IMR-90 (cell line): Measurements from ENCODE around the gene DAB1. TPM values are rescaled to one million over a fixed set of nuclear protein-coding genes. Genes with fewer than 3 reads are reported as not detected.

Source experiments
- ATAC-seq: fragments of 200-7000 bp; cut with Tn5 transposase; 2 replicates; pipeline ENCODE4 v1.9.1; 2020; ENCODE audit warnings: low read depth, mild to moderate bottlenecking, moderate library complexity
- BruUV-seq: library from RNA; stranded (reverse); fragments of 400-500 nt; replicated peaks from 2 replicates; lab custom pipeline; 2021; lab: Mats Ljungman, UMichigan
- CTCF ChIA-PET: fragments of 300-600 bp; formaldehyde crosslinking; extraction: SDS; loops from one replicate; lab custom pipeline; 2021; ENCODE audit warnings: antibody characterized with exemption; lab: Yijun Ruan, JAX
- POLR2A ChIA-PET: fragments of 300-600 bp; sonication (Branson Sonifier 250); formaldehyde crosslinking; loops from one replicate; lab custom pipeline; 2022; ENCODE audit warnings: antibody characterized with exemption; ENCODE audit not compliant: unreplicated experiment; lab: Charles Lee
- DNase-seq: peaks from one replicate; pipeline ENCODE4 v3.0.0; 2013
- H2AFZ ChIP-seq: replicated peaks from 2 replicates; pipeline ENCODE3; 2013; ENCODE audit warnings: low read length, mild to moderate bottlenecking; ENCODE audit not compliant: poor library complexity
- H2AK5ac ChIP-seq: 2 replicates; pipeline ENCODE4 v1.6.1; 2013; ENCODE audit warnings: low read depth, low read length, inconsistent platforms
- H2AK9ac ChIP-seq: replicated peaks from 2 replicates; pipeline ENCODE3; 2013; ENCODE audit warnings: mild to moderate bottlenecking, low read depth, low read length, moderate library complexity; ENCODE audit not compliant: poor library complexity
- H2BK120ac ChIP-seq: 2 replicates; pipeline ENCODE4 v1.6.1; 2013; ENCODE audit warnings: low read depth, low read length, inconsistent platforms
- H2BK15ac ChIP-seq: 3 replicates; pipeline ENCODE4 v1.6.1; 2013; ENCODE audit warnings: low read depth, low read length, inconsistent platforms
- H2BK20ac ChIP-seq: 2 replicates; pipeline ENCODE4 v1.6.1; 2013; ENCODE audit warnings: low read depth, mild to moderate bottlenecking, inconsistent platforms, low read length, moderate library complexity
- H2BK5ac ChIP-seq: 2 replicates; pipeline ENCODE4 v1.6.1; 2013; ENCODE audit warnings: mild to moderate bottlenecking, low read depth, low read length, inconsistent platforms; ENCODE audit not compliant: poor library complexity, severe bottlenecking
- H3K14ac ChIP-seq: replicated peaks from 2 replicates; pipeline ENCODE4 v1.6.1; 2013; ENCODE audit warnings: low read depth, low read length, inconsistent platforms
- H3K18ac ChIP-seq: 2 replicates; pipeline ENCODE4 v1.6.1; 2013; ENCODE audit warnings: low read depth, low read length, control low read depth
- H3K23ac ChIP-seq: 2 replicates; pipeline ENCODE4 v1.6.1; 2013; ENCODE audit warnings: low read depth, low read length, inconsistent platforms
- H3K27ac ChIP-seq: 2 replicates; pipeline ENCODE4 v1.5.1; 2013; ENCODE audit warnings: mild to moderate bottlenecking, control low read depth, low read length; ENCODE audit not compliant: insufficient read depth
- H3K27me3 ChIP-seq: 2 replicates; pipeline ENCODE4 v1.6.1; 2013; ENCODE audit warnings: low read length; ENCODE audit not compliant: control insufficient read depth, insufficient read depth
- H3K36me3 ChIP-seq: 2 replicates; pipeline ENCODE4 v1.6.1; 2013; ENCODE audit warnings: low read length, mixed read lengths; ENCODE audit not compliant: control insufficient read depth, insufficient read depth
- H3K4ac ChIP-seq: 2 replicates; pipeline ENCODE4 v1.6.1; 2013; ENCODE audit warnings: low read depth, low read length, inconsistent platforms
- H3K4me1 ChIP-seq: 2 replicates; pipeline ENCODE4 v1.6.1; 2013; ENCODE audit warnings: low read length, mixed read lengths; ENCODE audit not compliant: control insufficient read depth, insufficient read depth
- H3K4me2 ChIP-seq: 2 replicates; pipeline ENCODE4 v1.6.1; 2013; ENCODE audit warnings: low read depth, mild to moderate bottlenecking, control low read depth, low read length, moderate library complexity
- H3K4me3 ChIP-seq: 2 replicates; pipeline ENCODE4 v1.5.1; 2013; ENCODE audit warnings: low read depth, mild to moderate bottlenecking, control low read depth, low read length, moderate library complexity; ENCODE audit not compliant: insufficient read depth
- H3K56ac ChIP-seq: 2 replicates; pipeline ENCODE4 v1.6.1; 2013; ENCODE audit warnings: low read length, inconsistent platforms; ENCODE audit not compliant: insufficient read depth; ENCODE audit errors: extremely low read depth
- H3K79me1 ChIP-seq, 2 experiments: 2 replicates each; pipeline ENCODE4 v1.6.1; 2013; ENCODE audit warnings: low read length in 2 of 2, inconsistent platforms in 1 of 2, low read depth in 1 of 2
- H3K9ac ChIP-seq: 2 replicates; pipeline ENCODE4 v1.6.1; 2013; ENCODE audit warnings: low read depth, low read length, control low read depth
- H3K9me1 ChIP-seq: 2 replicates; pipeline ENCODE4 v1.6.1; 2013; ENCODE audit warnings: low read length, inconsistent platforms; ENCODE audit not compliant: insufficient read depth
- H3K9me3 ChIP-seq: 2 replicates; pipeline ENCODE4 v1.6.1; 2013; ENCODE audit warnings: low read length; ENCODE audit not compliant: control insufficient read depth, insufficient read depth
- H4K20me1 ChIP-seq: 2 replicates; pipeline ENCODE4 v1.6.1; 2013; ENCODE audit warnings: low read length, inconsistent platforms; ENCODE audit not compliant: insufficient read depth
- H4K5ac ChIP-seq: 2 replicates; pipeline ENCODE4 v1.6.1; 2013; ENCODE audit warnings: mild to moderate bottlenecking, low read depth, low read length, control low read depth
- H4K8ac ChIP-seq, 2 experiments: 2 replicates each; pipeline ENCODE4 v1.6.1; 2013; ENCODE audit warnings: low read depth in 2 of 2, low read length in 2 of 2, control low read depth in 1 of 2, inconsistent platforms in 1 of 2
- H4K91ac ChIP-seq: 2 replicates; pipeline ENCODE4 v1.6.1; 2013; ENCODE audit warnings: low read depth, low read length, inconsistent platforms; ENCODE audit not compliant: insufficient read depth
- BHLHE40 ChIP-seq: fragments of 150-350 bp; IDR thresholded peaks from 2 replicates; pipeline ENCODE4 v1.6.1; 2016; ENCODE audit warnings: mild to moderate bottlenecking, low read depth, low read length
- CEBPB ChIP-seq: IDR thresholded peaks from 2 replicates; pipeline ENCODE4 v1.6.1; 2012; ENCODE audit warnings: low read depth, low read length, improper control_type of control experiment
- CHD1 ChIP-seq: IDR thresholded peaks from 2 replicates; pipeline ENCODE4 v1.6.1; 2012; ENCODE audit warnings: low read depth, low read length, improper control_type of control experiment
- FOS ChIP-seq: fragments of 150-350 bp; IDR thresholded peaks from 2 replicates; pipeline ENCODE4 v1.6.1; 2016; ENCODE audit warnings: low read depth, low read length
- MAFK ChIP-seq: IDR thresholded peaks from 2 replicates; pipeline ENCODE4 v1.6.1; 2012; ENCODE audit warnings: low read depth, low read length, improper control_type of control experiment
- MAZ ChIP-seq: IDR thresholded peaks from 2 replicates; pipeline ENCODE4 v1.6.1; 2012; ENCODE audit warnings: low read depth, mild to moderate bottlenecking, low read length, improper control_type of control experiment, moderate library complexity, borderline replicate concordance
- MXI1 ChIP-seq: IDR thresholded peaks from 2 replicates; pipeline ENCODE4 v1.6.1; 2012; ENCODE audit warnings: low read depth, mild to moderate bottlenecking, low read length, moderate library complexity, borderline replicate concordance
- NFE2L2 ChIP-seq: fragments of 150-350 bp; IDR thresholded peaks from 2 replicates; pipeline ENCODE4 v1.6.1; 2016; ENCODE audit warnings: low read depth, mild to moderate bottlenecking, low read length
- POLR2A ChIP-seq: IDR thresholded peaks from 2 replicates; pipeline ENCODE4 v1.6.1; 2012; ENCODE audit warnings: mild to moderate bottlenecking, low read depth, low read length
- RCOR1 ChIP-seq: IDR thresholded peaks from 2 replicates; pipeline ENCODE4 v1.6.1; 2012; ENCODE audit warnings: mild to moderate bottlenecking, low read length, improper control_type of control experiment; ENCODE audit not compliant: insufficient replicate concordance
- RFX5 ChIP-seq: IDR thresholded peaks from 2 replicates; pipeline ENCODE4 v1.8.0; 2012; ENCODE audit warnings: low read depth, mild to moderate bottlenecking, low read length, moderate library complexity
- SMC3 ChIP-seq: fragments of 150-350 bp; IDR thresholded peaks from 2 replicates; pipeline ENCODE4 v1.6.1; 2016; ENCODE audit warnings: low read depth, mild to moderate bottlenecking, antibody characterized with exemption, low read length, moderate library complexity
- WGBS, 2 experiments: methylation state at CpG; one replicate each; pipeline versions ENCODE4 v1.1.5 to v1.1.7; 2013; ENCODE audit warnings: missing lambda C conversion rate in 2 of 2; ENCODE audit not compliant: insufficient read length in 1 of 2; ENCODE audit errors: extremely low coverage in 2 of 2; 5-methylcytosine and 5-hydroxymethylcytosine counted together
- dilution Hi-C: fragments of 300-500 bp; cut with HindIII; formaldehyde crosslinking; loops from one replicate; pipeline ENCODE4 v1.14.3; 2018; ENCODE audit warnings: low sequenced_read_pairs; ENCODE audit not compliant: unreplicated experiment
- in situ Hi-C: fragments of 300-500 bp; cut with MboI; formaldehyde crosslinking; loops from 3 replicates; pipeline ENCODE4 v1.14.3; 2019; ENCODE audit warnings: low sequenced_read_pairs, inconsistent platforms, mixed read lengths
- intact Hi-C: fragments of 100-400 bp; cut with micrococcal nuclease; formaldehyde crosslinking; loops from 2 replicates; pipeline ENCODE4 v1.10.0; 2022
- polyA plus RNA-seq, 3 experiments: library from polyadenylated mRNA; depleted of rRNA; stranded (reverse); fragments of >200 nt; gene quantifications; 2 replicates each; pipeline ENCODE4 v1.2.3, GENCODE V29; 2012; ENCODE audit warnings: low replicate concordance in 1 of 3
- total RNA-seq: library from RNA; depleted of rRNA; stranded (reverse); fragments of >200 nt; gene quantifications from 2 replicates; pipeline ENCODE4 v1.2.3, GENCODE V29; 2012
- TF ChIP-seq, protein P1 (sequence below): conservative IDR thresholded peaks from 2 replicates; pipeline ENCODE4 v1.5.1; 2012; ENCODE audit warnings: mild to moderate bottlenecking, low read depth, low read length, improper control_type of control experiment
- TF ChIP-seq, protein P2 (sequence below): fragments of 150-350 bp; IDR thresholded peaks from 2 replicates; pipeline ENCODE4 v1.6.1; 2017; ENCODE audit warnings: mild to moderate bottlenecking, antibody characterized with exemption, low read length, low read depth
- TF ChIP-seq, protein P3 (sequence below): fragments of 150-350 bp; IDR thresholded peaks from 2 replicates; pipeline ENCODE4 v1.6.1; 2016; ENCODE audit warnings: low read depth, mild to moderate bottlenecking, low read length, moderate library complexity, borderline replicate concordance

DAB1 gene
- total and polyA plus RNA-seq, 2 of the 4 experiments (the other 2 are of a cell fraction), result 0.18 to 0.41 TPM

DNA sequence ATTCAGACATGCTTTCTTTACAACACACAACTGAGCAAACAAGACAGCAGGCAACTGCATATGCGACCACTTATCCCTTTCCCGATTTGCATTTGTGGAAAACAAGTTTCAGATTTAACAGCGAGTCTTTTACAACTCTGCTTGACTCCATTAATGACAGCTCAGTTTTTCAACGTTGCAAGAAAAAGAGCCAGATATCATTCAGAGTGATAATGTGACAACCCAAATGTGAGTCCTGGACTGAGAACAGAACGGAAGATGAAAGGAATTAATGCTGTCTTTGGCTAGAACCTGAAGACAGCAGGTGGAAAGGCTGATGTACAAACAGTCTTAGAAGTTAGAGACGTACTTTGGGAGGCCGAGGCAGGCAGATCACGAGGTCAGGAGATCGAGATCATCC, 375.0 kb downstream of the DAB1 start (continued):
- TF ChIP-seq, protein P1, sequence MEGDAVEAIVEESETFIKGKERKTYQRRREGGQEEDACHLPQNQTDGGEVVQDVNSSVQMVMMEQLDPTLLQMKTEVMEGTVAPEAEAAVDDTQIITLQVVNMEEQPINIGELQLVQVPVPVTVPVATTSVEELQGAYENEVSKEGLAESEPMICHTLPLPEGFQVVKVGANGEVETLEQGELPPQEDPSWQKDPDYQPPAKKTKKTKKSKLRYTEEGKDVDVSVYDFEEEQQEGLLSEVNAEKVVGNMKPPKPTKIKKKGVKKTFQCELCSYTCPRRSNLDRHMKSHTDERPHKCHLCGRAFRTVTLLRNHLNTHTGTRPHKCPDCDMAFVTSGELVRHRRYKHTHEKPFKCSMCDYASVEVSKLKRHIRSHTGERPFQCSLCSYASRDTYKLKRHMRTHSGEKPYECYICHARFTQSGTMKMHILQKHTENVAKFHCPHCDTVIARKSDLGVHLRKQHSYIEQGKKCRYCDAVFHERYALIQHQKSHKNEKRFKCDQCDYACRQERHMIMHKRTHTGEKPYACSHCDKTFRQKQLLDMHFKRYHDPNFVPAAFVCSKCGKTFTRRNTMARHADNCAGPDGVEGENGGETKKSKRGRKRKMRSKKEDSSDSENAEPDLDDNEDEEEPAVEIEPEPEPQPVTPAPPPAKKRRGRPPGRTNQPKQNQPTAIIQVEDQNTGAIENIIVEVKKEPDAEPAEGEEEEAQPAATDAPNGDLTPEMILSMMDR, result no peak

DNA sequence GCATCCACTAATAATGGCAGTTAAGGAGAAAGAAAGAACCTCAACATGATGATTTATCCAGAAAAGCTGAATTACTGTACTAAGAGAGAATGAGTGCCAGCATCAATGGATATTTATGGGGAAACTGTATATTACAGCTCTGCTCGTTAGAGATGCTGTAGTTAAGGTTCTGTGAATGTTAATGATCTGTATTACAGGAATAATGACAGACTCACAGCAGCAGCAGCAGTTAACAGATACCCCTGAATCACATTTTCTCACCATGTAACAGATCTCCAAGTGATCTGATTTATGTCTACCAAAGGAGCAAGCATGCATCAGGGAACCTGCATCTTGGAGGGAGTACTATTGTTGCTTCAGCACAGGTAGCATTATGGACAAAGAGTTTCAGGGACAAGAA, 377.4 kb downstream of the DAB1 start:
- Histone ChIP-seq H3K27ac (no peak overlapping the region), H3K4ac (no peak overlapping the region), H3K36me3 (no peaks in the 10 kb centered on the region), H3K79me1 (no peaks in the 10 kb centered on the region), H4K5ac (no peak overlapping the region), H3K9ac (no peak overlapping the region), H4K91ac (no peak overlapping the region), H3K18ac (no peak overlapping the region), H3K4me2 (no peak overlapping the region), H3K23ac (no peak overlapping the region), H2AK9ac (no peak overlapping the region), H3K14ac (no peak overlapping the region), H2BK15ac (no peak overlapping the region), H2BK20ac (no peak overlapping the region), H4K20me1 (no peaks in the 10 kb centered on the region), H3K4me1 (no peaks in the 10 kb centered on the region), H2BK120ac (no peak overlapping the region), H3K27me3 (no peaks in the 10 kb centered on the region), H3K56ac (no peak overlapping the region), H3K4me3 (no peak overlapping the region), H3K9me3 (no peaks in the 10 kb centered on the region), H4K8ac (no peak overlapping the region), H3K9me1 (no peaks in the 10 kb centered on the region), H2BK5ac (no peak overlapping the region), H2AK5ac (no peak overlapping the region), H2AFZ (no peak overlapping the region)
- intact Hi-C loops (no loop called here), in situ Hi-C loops (no loop called here), dilution Hi-C loops (no loop called here)
- ChIA-PET POLR2A (no interaction called here), CTCF (no interaction called here)
- no CpG with 5 or more reads among the region's 1 CpG for WGBS, 2 experiments
- DNase-seq (no peak), ATAC-seq (no peak)
- BruUV-seq, result no TSS peak
- TF ChIP-seq RCOR1, result no peak
- no peak for TF ChIP-seq POLR2A
- TF ChIP-seq FOS, result no peak
- no peak for TF ChIP-seq MXI1
- TF ChIP-seq, protein P2, sequence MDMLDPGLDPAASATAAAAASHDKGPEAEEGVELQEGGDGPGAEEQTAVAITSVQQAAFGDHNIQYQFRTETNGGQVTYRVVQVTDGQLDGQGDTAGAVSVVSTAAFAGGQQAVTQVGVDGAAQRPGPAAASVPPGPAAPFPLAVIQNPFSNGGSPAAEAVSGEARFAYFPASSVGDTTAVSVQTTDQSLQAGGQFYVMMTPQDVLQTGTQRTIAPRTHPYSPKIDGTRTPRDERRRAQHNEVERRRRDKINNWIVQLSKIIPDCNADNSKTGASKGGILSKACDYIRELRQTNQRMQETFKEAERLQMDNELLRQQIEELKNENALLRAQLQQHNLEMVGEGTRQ, result no peak
- TF ChIP-seq CHD1, result no peak
- no peak for TF ChIP-seq CEBPB
- TF ChIP-seq NFE2L2, result no peak
- no peak for TF ChIP-seq MAZ
- TF ChIP-seq, protein P3, sequence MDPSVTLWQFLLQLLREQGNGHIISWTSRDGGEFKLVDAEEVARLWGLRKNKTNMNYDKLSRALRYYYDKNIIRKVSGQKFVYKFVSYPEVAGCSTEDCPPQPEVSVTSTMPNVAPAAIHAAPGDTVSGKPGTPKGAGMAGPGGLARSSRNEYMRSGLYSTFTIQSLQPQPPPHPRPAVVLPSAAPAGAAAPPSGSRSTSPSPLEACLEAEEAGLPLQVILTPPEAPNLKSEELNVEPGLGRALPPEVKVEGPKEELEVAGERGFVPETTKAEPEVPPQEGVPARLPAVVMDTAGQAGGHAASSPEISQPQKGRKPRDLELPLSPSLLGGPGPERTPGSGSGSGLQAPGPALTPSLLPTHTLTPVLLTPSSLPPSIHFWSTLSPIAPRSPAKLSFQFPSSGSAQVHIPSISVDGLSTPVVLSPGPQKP, result no peak
- TF ChIP-seq RFX5, result no peak
- TF ChIP-seq BHLHE40, result no peak
- TF ChIP-seq MAFK, result no peak
- TF ChIP-seq SMC3, result no peak
